ENCODE measurements around the gene DNAI4. TPM values are rescaled to one million over a fixed set of nuclear protein-coding genes. Genes with fewer than 3 reads are reported as not detected.
"Not testable (repeated sequence)": the region's sequence is repeated elsewhere in the genome, so short reads cannot be mapped to it uniquely, and the experiment has no call there.

Gene DNAI4
- total and polyA plus RNA-seq, 9 of the 15 experiments (the other 6 are each of a cell fraction or from before 2014, with no cell fraction given), result 0.57 to 4.8 (median 2.6) TPM; not detected in 1

GRCh38 chr1:66915203-66915602 lies 9.5 kb downstream of the DNAI4 start (continued):
- peak; percentile 82; the same call in 1 of the 2 replicates for TF ChIP-seq TCF15 (CRISPR knock-in tag; IDR thresholded peaks at IDR 0.05)
- TF ChIP-seq ELF4 (CRISPR knock-in tag; IDR thresholded peaks at IDR 0.05), result peak; percentile 62; the same call in 1 of the 2 replicates
- peak; percentile 81 for TF ChIP-seq ZNF395 (CRISPR knock-in tag; IDR thresholded peaks at IDR 0.05)
- TF ChIP-seq NR4A1 (CRISPR knock-in tag; IDR thresholded peaks at IDR 0.05), result not testable (repeated sequence)
- 0 out of 2 replicates have a peak, but pooled peaks have one; percentile 55 for TF ChIP-seq NR4A1 (tag; IDR thresholded peaks at IDR 0.05)
- TF ChIP-seq ZNF584 (CRISPR knock-in tag; IDR thresholded peaks at IDR 0.05; ENCODE audit: low read depth), result peak; percentile 82; the same call in 1 of the 2 replicates
- peak; percentile 76 for TF ChIP-seq ZNF23 (CRISPR knock-in tag; IDR thresholded peaks at IDR 0.05)
- TF ChIP-seq ZNF354B (CRISPR knock-in tag; IDR thresholded peaks at IDR 0.05), result peak; percentile 67; the same call in 1 of the 2 replicates
- TF ChIP-seq DDX20 (tag; IDR thresholded peaks at IDR 0.05; ENCODE audit: low read depth), result peak; percentile 60; the same call in 1 of the 2 replicates
- TF ChIP-seq ZNF766 (CRISPR knock-in tag; conservative IDR thresholded peaks at IDR 0.05), result peak; percentile 75
- peak; percentile 71 for TF ChIP-seq CXXC5 (CRISPR knock-in tag; IDR thresholded peaks at IDR 0.05)
- TF ChIP-seq ZBTB17 (CRISPR knock-in tag; IDR thresholded peaks at IDR 0.05), result 0 out of 2 replicates have a peak, but pooled peaks have one; percentile 40
- TF ChIP-seq ZFP1 (CRISPR knock-in tag; IDR thresholded peaks at IDR 0.05), result peak; percentile 67; the same call in 1 of the 2 replicates
- peak; percentile 88 for TF ChIP-seq SMAD4 (CRISPR knock-in tag; conservative IDR thresholded peaks at IDR 0.05)
- TF ChIP-seq ZNF324 (CRISPR knock-in tag; IDR thresholded peaks at IDR 0.05), result 0 out of 2 replicates have a peak, but pooled peaks have one; percentile 16
- peak; percentile 68; the same call in 1 of the 2 replicates for TF ChIP-seq ZNF134 (CRISPR knock-in tag; conservative IDR thresholded peaks at IDR 0.05)
- TF ChIP-seq GMEB1 (CRISPR knock-in tag; IDR thresholded peaks at IDR 0.05), result peak; percentile 28; the same call in 1 of the 2 replicates
- TF ChIP-seq ZNF41 (CRISPR knock-in tag; conservative IDR thresholded peaks at IDR 0.05), result peak; percentile 90
- peak; percentile 94 for TF ChIP-seq SMAD3 (CRISPR knock-in tag; conservative IDR thresholded peaks at IDR 0.05)
- TF ChIP-seq ZNF449 (CRISPR knock-in tag; IDR thresholded peaks at IDR 0.05), result peak; percentile 57; the same call in 1 of the 2 replicates
- TF ChIP-seq, protein P1, sequence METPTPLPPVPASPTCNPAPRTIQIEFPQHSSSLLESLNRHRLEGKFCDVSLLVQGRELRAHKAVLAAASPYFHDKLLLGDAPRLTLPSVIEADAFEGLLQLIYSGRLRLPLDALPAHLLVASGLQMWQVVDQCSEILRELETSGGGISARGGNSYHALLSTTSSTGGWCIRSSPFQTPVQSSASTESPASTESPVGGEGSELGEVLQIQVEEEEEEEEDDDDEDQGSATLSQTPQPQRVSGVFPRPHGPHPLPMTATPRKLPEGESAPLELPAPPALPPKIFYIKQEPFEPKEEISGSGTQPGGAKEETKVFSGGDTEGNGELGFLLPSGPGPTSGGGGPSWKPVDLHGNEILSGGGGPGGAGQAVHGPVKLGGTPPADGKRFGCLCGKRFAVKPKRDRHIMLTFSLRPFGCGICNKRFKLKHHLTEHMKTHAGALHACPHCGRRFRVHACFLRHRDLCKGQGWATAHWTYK (CRISPR knock-in tag; IDR thresholded peaks at IDR 0.05), result peak; percentile 70; the same call in 1 of the 2 replicates
- TF ChIP-seq BCL6 (CRISPR knock-in tag; IDR thresholded peaks at IDR 0.05), result peak; percentile 41; the same call in 1 of the 2 replicates
